ENCODE measurements around the gene DCTPP1.

- TF ChIP-seq CTCF (IDR thresholded peaks at IDR 0.05) (no peak), ZFX (IDR thresholded peaks at IDR 0.05; ENCODE audit: borderline replicate concordance) (no peak)
Measured at GRCh38 chr16:30374538-30374937, 55.3 kb downstream of the DCTPP1 start, which contains the start of gene MYL11.
